Peyer's patch (tissue), 4 donors: ENCODE measurements around the gene ASRGL1. TPM values are rescaled to one million over a fixed set of nuclear protein-coding genes. Genes with fewer than 3 reads are reported as not detected.
A peak's percentile ranks its signal among the peaks of the same experiment; 100 is the strongest.
"Not testable (repeated sequence)": the region's sequence is repeated elsewhere in the genome, so short reads cannot be mapped to it uniquely, and the experiment has no call there.

Experiments used
- DNase-seq, 3 donors: peaks; one replicate each; pipeline ENCODE4 v3.0.0-alpha.2; 2017 to 2019
- H3K27ac ChIP-seq, 4 donors: fragments of 200-600 bp; sonication (generic); one replicate each; pipeline ENCODE4 v1.5.1; 2016 to 2019
- H3K27me3 ChIP-seq, 2 donors: fragments of 200-600 bp; sonication (generic); one replicate each; pipeline ENCODE4 v1.5.1; 2019
- H3K36me3 ChIP-seq, 3 donors: fragments of 200-600 bp; sonication (generic); one replicate each; pipeline ENCODE4 v1.5.1; 2016 to 2019
- H3K4me1 ChIP-seq, 4 donors: fragments of 200-600 bp; sonication (generic); one replicate each; pipeline ENCODE4 v1.5.1; 2016 to 2019
- H3K4me3 ChIP-seq, 4 donors: fragments of 200-600 bp; sonication (generic); 1 replicate in 3 of 4; 2 replicates in 1 of 4; pipeline ENCODE4 v1.5.1; 2016 to 2019; ENCODE audit warnings: mild to moderate bottlenecking in 1 of 4
- H3K9me3 ChIP-seq, 4 donors: fragments of 200-600 bp; sonication (generic); one replicate each; pipeline ENCODE4 v1.5.1; 2016 to 2019; ENCODE audit warnings: mild to moderate bottlenecking in 1 of 4
- POLR2A ChIP-seq, 2 donors: fragments of 450-650 bp; IDR thresholded peaks; one replicate each; pipeline ENCODE4 v1.5.1; 2017; ENCODE audit warnings: antibody characterized with exemption in 2 of 2, mild to moderate bottlenecking in 2 of 2, moderate library complexity in 2 of 2
- total RNA-seq, 4 donors: library from RNA; depleted of rRNA; stranded (reverse); fragments of >200 nt; gene quantifications; one replicate each; pipeline ENCODE4 v1.1.0, GENCODE V29; 2016
- TF ChIP-seq, protein P1 (sequence below), 6 experiments: fragments of 450-650 bp in 4 of 6; fragments of 200-600 bp in 2 of 6; sonication (generic) in 1 of 6; IDR thresholded peaks; one replicate each; pipeline ENCODE4 v1.5.1; 2017 to 2019; ENCODE audit warnings: antibody characterized with exemption in 6 of 6, mild to moderate bottlenecking in 3 of 6, moderate library complexity in 1 of 6

Gene ASRGL1
- total RNA-seq, 4 donors from 2014 or later: 26.0 to 57.8 (median 29.8) TPM

- Histone ChIP-seq H3K4me1 (no peaks in the 10 kb centered on the region), H3K4me3 (no peak overlapping the region), H3K27ac (no peak overlapping the region), H3K9me3 (no peaks in the 10 kb centered on the region), H3K36me3 (no peaks in the 10 kb centered on the region), H3K27me3 (no peaks in the 10 kb centered on the region)
- DNase-seq: no peak
- no peak for TF ChIP-seq POLR2A (IDR thresholded peaks at IDR 0.05)
- TF ChIP-seq, protein P1, sequence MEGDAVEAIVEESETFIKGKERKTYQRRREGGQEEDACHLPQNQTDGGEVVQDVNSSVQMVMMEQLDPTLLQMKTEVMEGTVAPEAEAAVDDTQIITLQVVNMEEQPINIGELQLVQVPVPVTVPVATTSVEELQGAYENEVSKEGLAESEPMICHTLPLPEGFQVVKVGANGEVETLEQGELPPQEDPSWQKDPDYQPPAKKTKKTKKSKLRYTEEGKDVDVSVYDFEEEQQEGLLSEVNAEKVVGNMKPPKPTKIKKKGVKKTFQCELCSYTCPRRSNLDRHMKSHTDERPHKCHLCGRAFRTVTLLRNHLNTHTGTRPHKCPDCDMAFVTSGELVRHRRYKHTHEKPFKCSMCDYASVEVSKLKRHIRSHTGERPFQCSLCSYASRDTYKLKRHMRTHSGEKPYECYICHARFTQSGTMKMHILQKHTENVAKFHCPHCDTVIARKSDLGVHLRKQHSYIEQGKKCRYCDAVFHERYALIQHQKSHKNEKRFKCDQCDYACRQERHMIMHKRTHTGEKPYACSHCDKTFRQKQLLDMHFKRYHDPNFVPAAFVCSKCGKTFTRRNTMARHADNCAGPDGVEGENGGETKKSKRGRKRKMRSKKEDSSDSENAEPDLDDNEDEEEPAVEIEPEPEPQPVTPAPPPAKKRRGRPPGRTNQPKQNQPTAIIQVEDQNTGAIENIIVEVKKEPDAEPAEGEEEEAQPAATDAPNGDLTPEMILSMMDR (IDR thresholded peaks at IDR 0.05): no peak
Observed at GRCh38 chr11:62360685-62361084, 23.4 kb downstream of the ASRGL1 start.

DNA sequence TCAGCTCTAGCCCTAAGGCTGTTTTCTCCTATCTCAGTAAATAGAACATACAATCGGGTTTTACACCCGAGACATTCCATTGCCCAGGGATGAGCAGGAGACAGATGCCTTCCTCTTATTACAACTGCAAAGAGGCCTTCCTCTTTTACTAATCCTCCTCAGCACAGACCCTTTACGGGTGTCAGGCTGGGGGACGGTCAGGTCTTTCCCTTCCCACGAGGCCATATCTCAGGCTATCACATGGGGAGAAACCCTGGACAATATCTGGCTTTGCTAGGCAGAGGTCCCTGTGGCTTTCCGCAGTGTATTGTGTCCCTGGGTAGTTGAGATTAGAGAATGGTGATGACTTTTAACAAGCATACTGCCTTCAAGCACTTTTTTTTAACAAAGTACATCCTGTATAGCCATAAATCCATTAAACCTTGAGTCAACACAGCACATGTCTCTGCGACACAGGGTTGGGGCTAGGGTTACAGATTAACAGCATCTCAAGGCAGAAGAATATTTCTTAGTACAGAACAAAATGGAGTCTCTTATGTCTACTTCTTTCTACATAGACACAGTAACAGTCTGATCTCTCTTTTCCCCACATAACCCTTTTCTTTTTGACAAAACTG lies 31.7 kb downstream of the ASRGL1 start:
- H3K27ac ChIP-seq: peak overlapping the region in 3 of 4 donors; percentile 32 to 74 (median 66)
- H3K9me3 ChIP-seq, H3K36me3 ChIP-seq, H3K27me3 ChIP-seq, H3K4me3 ChIP-seq: not testable (repeated sequence)
- H3K4me1 ChIP-seq: peaks cover 0 to 36% (median 0%) of the 10 kb centered on the region in 4 donors
- peak in 1 of 3 donors; percentile 60 for DNase-seq

- Histone ChIP-seq H3K9me3 (no peaks in the 10 kb centered on the region), H3K4me3 (peak overlapping the region in 3 of 4 donors; percentile 9 to 39 (median 37)), H3K27me3 (no peaks in the 10 kb centered on the region), H3K36me3 (no peaks in the 10 kb centered on the region), H3K4me1 (peaks cover 0 to 36% (median 0%) of the 10 kb centered on the region in 4 donors), H3K27ac (peak overlapping the region; percentile 46 to 86 (median 62))
- TF ChIP-seq POLR2A (IDR thresholded peaks at IDR 0.05): no peak
- TF ChIP-seq, protein P1 (IDR thresholded peaks at IDR 0.05): no peak
- DNase-seq: peak; percentile 52 to 76 (median 74)
Observed at GRCh38 chr11:62370743-62371440, 33.6 kb downstream of the ASRGL1 start.

- no peak for TF ChIP-seq POLR2A (IDR thresholded peaks at IDR 0.05)
- TF ChIP-seq, protein P1 (IDR thresholded peaks at IDR 0.05): no peak
- no peak for DNase-seq
- H3K9me3 ChIP-seq: no peaks in the 10 kb centered on the region
- H3K4me1 ChIP-seq: peaks cover 0 to 34% (median 0%) of the 10 kb centered on the region in 4 donors
- H3K36me3 ChIP-seq: no peaks in the 10 kb centered on the region
- no peaks in the 10 kb centered on the region for H3K27me3 ChIP-seq
- H3K27ac ChIP-seq: no peak overlapping the region
- H3K4me3 ChIP-seq: no peak overlapping the region
Observed at GRCh38 chr11:62372871-62373270, 35.6 kb downstream of the ASRGL1 start.

DNA sequence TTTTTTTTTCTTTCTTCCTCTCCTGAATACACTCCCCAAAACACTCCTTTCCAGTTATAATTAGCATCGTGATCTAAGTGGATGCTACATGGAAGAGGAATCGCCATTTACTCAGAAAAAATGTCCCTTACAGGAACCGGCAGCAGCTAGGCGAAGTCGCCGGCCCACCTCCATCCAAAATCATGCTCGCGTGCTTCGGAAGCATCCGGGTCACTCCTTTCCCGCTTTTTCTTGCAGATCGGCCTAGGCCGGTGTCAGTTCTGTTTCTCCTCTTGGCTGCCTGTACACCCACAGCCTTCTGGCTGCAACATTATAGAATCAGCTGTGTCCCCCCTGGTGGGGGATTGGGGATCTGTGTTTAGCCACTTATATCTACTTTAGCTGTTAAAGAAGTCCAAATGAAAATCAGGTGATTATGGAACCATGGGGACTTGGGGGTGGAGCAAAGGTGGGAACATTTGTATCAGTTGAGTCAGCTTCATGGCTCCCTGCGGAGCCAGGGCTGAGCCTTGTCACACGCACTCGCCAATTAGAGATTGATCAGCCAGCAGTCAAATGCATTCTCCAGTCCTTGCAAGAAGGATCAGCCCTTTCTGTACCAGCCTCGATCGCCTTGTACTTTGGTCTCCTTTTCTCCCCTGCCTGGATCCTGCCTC lies 36.3 kb downstream of the ASRGL1 start:
- Histone ChIP-seq H3K4me3 (no peak overlapping the region), H3K36me3 (no peaks in the 10 kb centered on the region), H3K27ac (no peak overlapping the region), H3K27me3 (no peaks in the 10 kb centered on the region), H3K4me1 (peaks cover 0 to 27% (median 0%) of the 10 kb centered on the region in 4 donors), H3K9me3 (no peaks in the 10 kb centered on the region)
- no peak for DNase-seq
- TF ChIP-seq POLR2A (IDR thresholded peaks at IDR 0.05): no peak
- TF ChIP-seq, protein P1 (IDR thresholded peaks at IDR 0.05): no peak

DNA sequence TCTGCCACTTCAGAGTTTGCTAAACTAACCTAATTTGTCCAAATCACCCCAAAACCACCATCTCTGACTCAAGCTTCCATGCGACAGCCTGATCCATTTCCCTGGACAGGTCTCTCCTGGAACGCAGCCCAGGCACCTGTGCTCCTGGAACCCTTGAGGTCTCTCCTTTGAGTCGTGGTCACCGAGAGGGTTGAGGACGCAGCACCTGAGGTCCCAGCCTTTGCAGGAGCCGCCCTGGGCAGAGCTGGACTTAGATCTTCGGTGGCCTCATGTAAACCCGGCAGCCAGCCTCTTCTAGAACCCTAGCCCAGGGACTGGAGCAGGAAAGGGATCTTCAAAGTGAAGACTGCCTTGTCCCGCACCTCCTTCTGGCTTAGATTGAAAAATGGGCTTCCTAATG lies 37.6 kb downstream of the ASRGL1 start:
- no peak overlapping the region for H3K27ac ChIP-seq
- no peaks in the 10 kb centered on the region for H3K27me3 ChIP-seq
- no peaks in the 10 kb centered on the region for H3K9me3 ChIP-seq
- H3K4me3 ChIP-seq: no peak overlapping the region
- DNase-seq: no peak
- H3K4me1 ChIP-seq: peaks cover 0 to 18% (median 0%) of the 10 kb centered on the region in 4 donors
- no peaks in the 10 kb centered on the region for H3K36me3 ChIP-seq
- TF ChIP-seq, protein P1 (IDR thresholded peaks at IDR 0.05): no peak
- TF ChIP-seq POLR2A (IDR thresholded peaks at IDR 0.05): no peak
